Tibial nerve (tissue), 4 donors: ENCODE results near the gene NLRP7.

Source experiments
- CTCF ChIP-seq, 5 experiments: fragments of 200-600 bp in 3 of 5; fragments of 450-650 bp in 2 of 5; sonication (generic) in 3 of 5; IDR thresholded peaks; one replicate each; pipeline ENCODE4 v1.5.1; 2016 to 2019; ENCODE audit warnings: antibody characterized with exemption in 5 of 5, mild to moderate bottlenecking in 3 of 5, moderate library complexity in 2 of 5
- EP300 ChIP-seq, 2 donors: sonication (generic); formaldehyde crosslinking; IDR thresholded peaks; one replicate each; pipeline ENCODE4 v1.6.1; 2017; ENCODE audit warnings: antibody characterized with exemption in 2 of 2, mild to moderate bottlenecking in 1 of 2
- POLR2A ChIP-seq, 2 donors: fragments of 450-650 bp; IDR thresholded peaks; one replicate each; pipeline ENCODE4 v1.6.1; 2017; ENCODE audit warnings: antibody characterized with exemption in 2 of 2, mild to moderate bottlenecking in 2 of 2, moderate library complexity in 2 of 2

GRCh38 chr19:54955376-54955775 lies 8.0 kb upstream of the NLRP7 start:
- no peak for TF ChIP-seq CTCF (IDR thresholded peaks at IDR 0.05)
- TF ChIP-seq POLR2A (IDR thresholded peaks at IDR 0.05): no peak
- no peak for TF ChIP-seq EP300 (IDR thresholded peaks at IDR 0.05)
